HCT116 (cell line): ENCODE measurements around the gene NRAP. TPM values are rescaled to one million over a fixed set of nuclear protein-coding genes. Genes with fewer than 3 reads are reported as not detected.

Source experiments
- ATAC-seq: fragments of 200-7000 bp; cut with Tn5 transposase; 2 replicates; pipeline ENCODE4 v1.9.1; 2020; ENCODE audit warnings: mild to moderate bottlenecking, moderate library complexity
- BruUV-seq: library from RNA; stranded (reverse); fragments of 400-500 nt; replicated peaks from 2 replicates; lab custom pipeline; 2021; lab: Mats Ljungman, UMichigan
- CTCF ChIA-PET: fragments of 300-600 bp; sonication (Branson Sonifier 250); formaldehyde crosslinking; loops from one replicate; lab custom pipeline; 2021; ENCODE audit warnings: antibody characterized with exemption; lab: Charles Lee
- POLR2A ChIA-PET: fragments of 300-600, 350-600 bp; sonication (Branson Sonifier 250); formaldehyde crosslinking; loops from one replicate; lab custom pipeline; 2021; ENCODE audit warnings: antibody characterized with exemption; lab: Charles Lee
- RAD21 ChIA-PET, 2 experiments: fragments of 300-600 bp; sonication (Branson Sonifier 250); formaldehyde crosslinking; loops; one replicate each; lab custom pipeline; 2023; ENCODE audit warnings: low total read pairs in 2 of 2; ENCODE audit not compliant: uncharacterized antibody in 2 of 2, unreplicated experiment in 2 of 2, low non-redundant PET in 1 of 2; lab: Charles Lee
- DNase-seq: peaks from one replicate; pipeline ENCODE4 v3.0.0-alpha.2; 2010; ENCODE audit warnings: low read depth, low spot score
- H2AFZ ChIP-seq: fragments of 200-600 bp; shearing (Covaris generic), sonication (generic); 2 replicates; pipeline ENCODE4 v1.6.1; 2017; ENCODE audit warnings: low read depth, mixed run types, mixed read lengths, antibody characterized with exemption, low read length; ENCODE audit not compliant: poor library complexity, severe bottlenecking
- H3K27ac ChIP-seq: 2 replicates; pipeline ENCODE4 v1.5.1; 2012; ENCODE audit warnings: low read depth, low read length
- H3K27me3 ChIP-seq: fragments of 200-600 bp; sonication (generic); 2 replicates; pipeline ENCODE4 v1.6.1; 2016; ENCODE audit warnings: mixed run types, low read length, mixed read lengths; ENCODE audit not compliant: insufficient read depth
- H3K36me3 ChIP-seq, 2 experiments: fragments of 200-500 bp in 1 of 2; fragments of 200-600 bp in 1 of 2; sonication (Bioruptor generic) in 1 of 2; sonication (generic) in 1 of 2; 2 replicates each; pipeline versions ENCODE4 v1.5.1 to v1.6.1; 2014 to 2016; ENCODE audit warnings: low read length in 2 of 2, inconsistent platforms in 1 of 2, mixed read lengths in 1 of 2, mixed run types in 1 of 2; ENCODE audit not compliant: insufficient read depth in 2 of 2, control insufficient read depth in 1 of 2
- H3K4me1 ChIP-seq, 2 experiments: fragments of 200-600 bp in 1 of 2; sonication (generic) in 1 of 2; 2 replicates each; pipeline versions ENCODE4 v1.5.1 to v1.6.1; 2012 to 2017; ENCODE audit warnings: low read length in 2 of 2, inconsistent platforms in 1 of 2, mild to moderate bottlenecking in 1 of 2, mixed read lengths in 1 of 2, mixed run types in 1 of 2, moderate library complexity in 1 of 2; ENCODE audit not compliant: insufficient read depth in 2 of 2, control insufficient read depth in 1 of 2
- H3K4me2 ChIP-seq: fragments of 200-600 bp; sonication (generic); 2 replicates; pipeline ENCODE4 v1.6.1; 2017; ENCODE audit warnings: mixed run types, low read length, mixed read lengths
- H3K4me3 ChIP-seq, 2 experiments: fragments of 200-600 bp in 1 of 2; sonication (generic) in 1 of 2; replicated peaks in 1 of 2; 2 replicates each; pipeline ENCODE4 v1.5.1; 2011 to 2016; ENCODE audit warnings: low read length in 2 of 2, control low read depth in 1 of 2, low read depth in 1 of 2, mild to moderate bottlenecking in 1 of 2, mixed read lengths in 1 of 2, mixed run types in 1 of 2
- H3K79me2 ChIP-seq: fragments of 200-600 bp; sonication (generic); 2 replicates; pipeline ENCODE4 v1.6.1; 2017; ENCODE audit warnings: mild to moderate bottlenecking, mixed run types, low read length, moderate library complexity, mixed read lengths; ENCODE audit not compliant: insufficient read depth
- H3K9ac ChIP-seq: fragments of 200-600 bp; sonication (generic); 2 replicates; pipeline ENCODE4 v1.6.1; 2016; ENCODE audit warnings: low read length, mixed read lengths
- H3K9me2 ChIP-seq: fragments of 200-600 bp; sonication (generic), shearing (Covaris generic); 2 replicates; pipeline ENCODE4 v1.6.1; 2017; ENCODE audit warnings: mixed run types, mild to moderate bottlenecking, moderate library complexity; ENCODE audit not compliant: insufficient read depth
- H3K9me3 ChIP-seq, 2 experiments: fragments of 200-500 bp in 1 of 2; fragments of 200-600 bp in 1 of 2; sonication (Bioruptor generic) in 1 of 2; sonication (generic) in 1 of 2; 2 replicates each; pipeline ENCODE4 v1.6.1; 2014 to 2017; ENCODE audit warnings: low read length in 2 of 2, mixed read lengths in 2 of 2, inconsistent platforms in 1 of 2, low read depth in 1 of 2, mild to moderate bottlenecking in 1 of 2, mixed run types in 1 of 2, moderate library complexity in 1 of 2; ENCODE audit not compliant: control insufficient read depth in 1 of 2, insufficient read depth in 1 of 2
- H4K20me1 ChIP-seq: fragments of 200-600 bp; sonication (generic), shearing (Covaris generic); 2 replicates; pipeline ENCODE4 v1.6.1; 2017; ENCODE audit warnings: mixed run types, mild to moderate bottlenecking, moderate library complexity; ENCODE audit not compliant: insufficient read depth
- CBX3 ChIP-seq: IDR thresholded peaks from 2 replicates; pipeline ENCODE4 v1.6.1; 2012; ENCODE audit warnings: low read depth
- CTCF ChIP-seq, 3 experiments: fragments of 200-600 bp in 1 of 3; sonication (generic) in 1 of 3; IDR thresholded peaks in 2 of 3; conservative IDR thresholded peaks in 1 of 3; 2 replicates each; pipeline ENCODE4 v1.5.1; 2012 to 2017; ENCODE audit warnings: low read depth in 2 of 3, low read length in 2 of 3, antibody characterized with exemption in 1 of 3, borderline replicate concordance in 1 of 3, control low read depth in 1 of 3, mild to moderate bottlenecking in 1 of 3, mixed read lengths in 1 of 3, mixed run types in 1 of 3, moderate library complexity in 1 of 3; ENCODE audit not compliant: insufficient read depth in 1 of 3
- EZH2 ChIP-seq: fragments of 200-600 bp; sonication (generic); IDR thresholded peaks from 2 replicates; pipeline ENCODE4 v1.6.1; 2017; ENCODE audit warnings: antibody characterized with exemption, mixed run types
- EZH2phosphoT487 ChIP-seq: fragments of 200-600 bp; IDR thresholded peaks from 2 replicates; pipeline ENCODE4 v1.6.1; 2018; ENCODE audit warnings: antibody characterized with exemption, borderline replicate concordance
- JUND ChIP-seq: IDR thresholded peaks from 2 replicates; pipeline ENCODE4 v1.6.1; 2012
- POLR2A ChIP-seq: IDR thresholded peaks from 2 replicates; pipeline ENCODE4 v1.7.0; 2011; ENCODE audit warnings: borderline replicate concordance; ENCODE audit not compliant: insufficient read depth, insufficient read length; ENCODE audit errors: extremely low read depth
- REST ChIP-seq: IDR thresholded peaks from 2 replicates; pipeline ENCODE4 v1.6.1; 2012; ENCODE audit warnings: low read depth
- SIN3A ChIP-seq: IDR thresholded peaks from 2 replicates; pipeline ENCODE4 v1.6.1; 2012; ENCODE audit warnings: low read depth
- SRF ChIP-seq: IDR thresholded peaks from 2 replicates; pipeline ENCODE4 v1.6.1; 2012; ENCODE audit warnings: low read depth
- TCF7L2 ChIP-seq: IDR thresholded peaks from 2 replicates; pipeline ENCODE4 v1.7.0; 2011; ENCODE audit warnings: borderline replicate concordance, inconsistent platforms; ENCODE audit not compliant: insufficient read depth, insufficient read length; ENCODE audit errors: extremely low read depth
- intact Hi-C: fragments of 100-400 bp; cut with micrococcal nuclease; formaldehyde crosslinking; loops from 2 replicates; pipeline ENCODE4 v1.10.0; 2022
- total RNA-seq: library from RNA; stranded (reverse); gene quantifications from one replicate; pipeline ENCODE4 v1.2.1, GENCODE V29; 2021; ENCODE audit not compliant: unreplicated experiment

The NRAP gene
- total RNA-seq, 1 experiment from 2014 or later = not detected

GRCh38 chr10:113612154-113612553 is 51.7 kb downstream of the NRAP start:
- H3K4me3 ChIP-seq = no peak overlapping the region
- H3K4me1 ChIP-seq = no peaks in the 10 kb centered on the region
- DNase-seq (no peak), ATAC-seq (no peak)
- no peaks in the 10 kb centered on the region for H3K36me3 ChIP-seq
- intact Hi-C loops = no loop called here
- H4K20me1 ChIP-seq = no peaks in the 10 kb centered on the region
- no peak overlapping the region for H3K9ac ChIP-seq
- H3K27ac ChIP-seq = no peak overlapping the region
- BruUV-seq = no TSS peak
- H3K27me3 ChIP-seq = peaks cover 42% of the 10 kb centered on the region
- no peaks in the 10 kb centered on the region for H3K79me2 ChIP-seq
- no peaks in the 10 kb centered on the region for H3K9me2 ChIP-seq
- RAD21 ChIA-PET = no interaction called here
- POLR2A ChIA-PET = no interaction called here
- CTCF ChIA-PET = no interaction called here
- no peaks in the 10 kb centered on the region for H3K9me3 ChIP-seq
- H3K4me2 ChIP-seq = no peak overlapping the region
- H2AFZ ChIP-seq = no peak overlapping the region
- TF ChIP-seq JUND (no peak), TCF7L2 (no peak), CTCF (IDR thresholded peaks at IDR 0.05 in 2 of 3, conservative IDR thresholded peaks at IDR 0.05 in 1 of 3; ENCODE audit: borderline replicate concordance in 1 of 3, insufficient read depth in 1 of 3, low read depth in 2 of 3, low read length in 2 of 3) (no peak)
- TF ChIP-seq, all 23 proteins: peak for 0

GRCh38 chr10:113610631-113611601 is 52.9 kb downstream of the NRAP start:
- Histone ChIP-seq H3K4me1 (no peaks in the 10 kb centered on the region), H4K20me1 (no peaks in the 10 kb centered on the region), H3K9me3 (no peaks in the 10 kb centered on the region), H3K9ac (no peak overlapping the region), H3K4me3 (no peak overlapping the region), H3K79me2 (no peaks in the 10 kb centered on the region), H3K9me2 (no peaks in the 10 kb centered on the region), H2AFZ (no peak overlapping the region), H3K27ac (no peak overlapping the region), H3K4me2 (no peak overlapping the region), H3K36me3 (no peaks in the 10 kb centered on the region), H3K27me3 (peaks cover 36% of the 10 kb centered on the region)
- ATAC-seq (no peak), DNase-seq (no peak)
- POLR2A ChIA-PET = no interaction called here
- no TSS peak for BruUV-seq
- intact Hi-C loops = no loop called here
- RAD21 ChIA-PET = no interaction called here
- CTCF ChIA-PET = no interaction called here
- TF ChIP-seq POLR2A (no peak), SRF (no peak), SIN3A (no peak), CTCF (IDR thresholded peaks at IDR 0.05 in 2 of 3, conservative IDR thresholded peaks at IDR 0.05 in 1 of 3; ENCODE audit: borderline replicate concordance in 1 of 3, insufficient read depth in 1 of 3, low read depth in 2 of 3, low read length in 2 of 3) (no peak), REST (no peak), CBX3 (no peak), JUND (no peak), EZH2 (no peak), EZH2phosphoT487 (no peak)
